ENCODE results near the gene PNPLA5.
A peak's percentile ranks its signal among the peaks of the same experiment; 100 is the strongest.

PNPLA5 gene

DNA sequence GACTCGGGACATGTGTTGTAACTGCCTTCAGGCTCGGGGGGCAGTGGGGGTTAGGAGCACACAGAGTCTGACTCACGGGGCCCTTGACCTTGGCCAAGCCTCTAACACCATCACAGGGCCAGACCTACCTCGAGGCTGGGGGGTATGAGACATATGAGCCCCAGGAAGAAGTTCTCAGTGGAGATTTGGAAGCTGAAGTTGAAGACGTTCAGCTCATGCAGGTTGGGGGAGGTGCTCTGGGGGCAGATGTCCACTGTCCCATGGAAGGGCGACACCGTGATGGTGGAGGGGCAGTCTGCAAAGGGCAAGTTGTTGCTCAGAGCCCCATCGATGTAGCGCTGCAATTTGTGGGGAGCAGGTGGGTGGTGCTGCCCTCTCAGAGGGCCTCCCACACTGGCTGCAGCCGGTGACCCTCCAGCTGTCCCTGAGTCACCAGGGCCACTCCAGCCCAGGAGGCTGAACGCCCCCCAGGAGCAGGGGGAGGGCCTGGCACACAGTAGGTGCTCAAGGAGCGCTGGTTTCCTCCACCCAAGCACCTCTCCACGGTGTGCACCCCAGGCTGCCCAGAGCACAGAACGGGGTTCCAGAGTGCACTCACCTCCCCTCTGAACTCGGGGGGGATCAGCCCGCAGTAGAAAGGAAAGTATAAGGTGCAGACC lies 2.5 kb downstream of the PNPLA5 start:
- H3K27ac Mint-ChIP-seq = no peak overlapping the region
- H3K4me3 Mint-ChIP-seq = no peak overlapping the region
- peaks cover 5% of the 10 kb centered on the region for H3K4me1 Mint-ChIP-seq
- no peak for DNase-seq (ENCODE audit: low spot score in 2 of 2)
- no peaks in the 10 kb centered on the region for H3K9me3 Mint-ChIP-seq
- no peaks in the 10 kb centered on the region for H3K36me3 Mint-ChIP-seq
- no peak for ATAC-seq

DNA sequence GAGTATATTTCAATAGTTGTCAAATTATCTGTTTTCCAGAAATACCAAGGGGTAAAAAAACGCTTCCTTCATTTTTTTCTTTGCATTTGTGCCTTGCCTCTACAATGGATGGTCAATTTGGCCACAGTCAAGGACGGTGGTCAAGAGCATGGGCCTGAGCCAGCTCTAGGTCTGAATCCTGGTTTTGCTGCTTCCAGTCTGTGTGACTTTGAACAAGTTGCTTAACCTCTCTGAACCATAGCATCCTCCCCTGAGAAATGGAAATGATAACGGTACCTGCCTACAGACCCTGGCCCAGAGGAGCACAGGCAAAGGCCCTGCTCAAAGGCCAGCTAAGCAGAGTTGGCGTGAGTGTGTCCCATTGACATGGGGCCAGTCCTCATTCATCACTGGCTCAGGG lies 3.1 kb downstream of the PNPLA5 start:
- Mint-ChIP-seq H3K36me3 (no peaks in the 10 kb centered on the region), H3K27ac (no peak overlapping the region), H3K9me3 (no peaks in the 10 kb centered on the region), H3K4me3 (no peak overlapping the region), H3K4me1 (peaks cover 5% of the 10 kb centered on the region)
- DNase-seq (ENCODE audit: low spot score in 2 of 2) = no peak
- no peak for ATAC-seq

DNA sequence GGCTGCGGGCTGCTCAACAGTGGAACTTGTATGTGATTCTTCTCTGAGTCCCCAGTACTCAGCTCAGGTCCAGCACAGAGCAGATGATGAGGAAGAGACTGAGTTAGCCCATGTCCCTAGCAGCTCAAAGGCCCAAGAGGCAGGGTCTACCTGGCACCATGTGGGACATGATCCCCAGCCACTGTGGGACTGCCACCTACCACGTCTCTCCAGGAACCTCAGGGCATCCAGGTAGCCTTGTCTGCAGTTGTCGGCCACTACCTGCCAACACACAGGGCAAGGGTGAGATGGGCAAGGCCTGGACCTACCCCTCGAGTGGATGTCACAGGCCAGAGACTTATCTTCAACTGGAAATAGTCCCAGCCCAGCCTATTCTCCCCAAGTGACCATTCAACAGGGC lies 4.4 kb downstream of the PNPLA5 start:
- no peak overlapping the region for H3K4me3 Mint-ChIP-seq
- no peaks in the 10 kb centered on the region for H3K9me3 Mint-ChIP-seq
- ATAC-seq (no peak), DNase-seq (ENCODE audit: low spot score in 2 of 2) (no peak)
- no peaks in the 10 kb centered on the region for H3K36me3 Mint-ChIP-seq
- H3K4me1 Mint-ChIP-seq = peaks cover 17% of the 10 kb centered on the region
- H3K27ac Mint-ChIP-seq = no peak overlapping the region

- Mint-ChIP-seq H3K27ac (no peak overlapping the region), H3K4me3 (no peak overlapping the region), H3K9me3 (no peaks in the 10 kb centered on the region), H3K36me3 (no peaks in the 10 kb centered on the region), H3K4me1 (peaks cover 17% of the 10 kb centered on the region)
- ATAC-seq = no peak
- DNase-seq (ENCODE audit: low spot score in 2 of 2) = no peak
Measured at GRCh38 chr22:43886231-43886630, 5.6 kb downstream of the PNPLA5 start.

DNA sequence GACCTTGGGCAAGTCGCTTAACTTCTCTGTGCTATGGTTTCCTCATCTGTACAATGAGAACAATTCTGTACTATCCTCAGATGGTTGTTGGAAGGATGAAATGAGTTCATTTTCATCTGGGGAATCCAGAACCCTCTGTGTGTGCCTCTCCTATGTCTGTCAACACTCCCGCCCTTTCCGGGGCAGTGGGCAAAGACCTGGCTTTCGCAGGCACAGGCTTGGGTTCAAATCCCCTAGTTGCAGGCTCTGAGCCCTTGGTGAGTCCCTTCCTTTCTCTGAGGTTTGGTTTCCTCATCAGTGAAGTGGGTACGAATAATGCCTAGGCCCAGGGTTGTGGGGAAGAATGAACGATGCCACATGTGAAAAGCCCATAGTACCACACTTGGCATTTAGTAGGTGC lies 6.0 kb downstream of the PNPLA5 start:
- no peak overlapping the region for H3K27ac Mint-ChIP-seq

GRCh38 chr22:43885319-43885671 lies 6.5 kb downstream of the PNPLA5 start:
- no peaks in the 10 kb centered on the region for H3K9me3 Mint-ChIP-seq
- ATAC-seq (no peak), DNase-seq (ENCODE audit: low spot score in 2 of 2) (no peak)
- no peak overlapping the region for H3K4me3 Mint-ChIP-seq
- no peak overlapping the region for H3K27ac Mint-ChIP-seq
- H3K36me3 Mint-ChIP-seq = no peaks in the 10 kb centered on the region
- peaks cover 17% of the 10 kb centered on the region for H3K4me1 Mint-ChIP-seq

More for the DNA sequence above, 6.0 kb downstream of the PNPLA5 start:
- Mint-ChIP-seq H3K4me3 (no peak overlapping the region), H3K9me3 (no peaks in the 10 kb centered on the region), H3K4me1 (peaks cover 17% of the 10 kb centered on the region), H3K36me3 (no peaks in the 10 kb centered on the region)
- ATAC-seq = no peak
- no peak for DNase-seq (ENCODE audit: low spot score in 2 of 2)

GRCh38 chr22:43884600-43885318 lies 7.1 kb downstream of the PNPLA5 start:
- Mint-ChIP-seq H3K4me3 (no peak overlapping the region), H3K27ac (no peak overlapping the region), H3K9me3 (no peaks in the 10 kb centered on the region), H3K4me1 (peaks cover 17% of the 10 kb centered on the region), H3K36me3 (no peaks in the 10 kb centered on the region)
- DNase-seq (ENCODE audit: low spot score in 2 of 2) (peak; percentile 58 to 75), ATAC-seq (no peak)

- H3K36me3 Mint-ChIP-seq = no peaks in the 10 kb centered on the region
- DNase-seq (ENCODE audit: low spot score in 2 of 2) (no peak), ATAC-seq (no peak)
- H3K27ac Mint-ChIP-seq = no peak overlapping the region
- no peaks in the 10 kb centered on the region for H3K9me3 Mint-ChIP-seq
- no peak overlapping the region for H3K4me3 Mint-ChIP-seq
- peaks cover 17% of the 10 kb centered on the region for H3K4me1 Mint-ChIP-seq
Measured at GRCh38 chr22:43883719-43884415, 7.9 kb downstream of the PNPLA5 start.

GRCh38 chr22:43883012-43883661 lies 8.7 kb downstream of the PNPLA5 start:
- no peaks in the 10 kb centered on the region for H3K36me3 Mint-ChIP-seq
- no peaks in the 10 kb centered on the region for H3K9me3 Mint-ChIP-seq
- H3K27ac Mint-ChIP-seq = no peak overlapping the region
- peak; percentile 70 for ATAC-seq
- H3K4me3 Mint-ChIP-seq = no peak overlapping the region
- H3K4me1 Mint-ChIP-seq = peaks cover 17% of the 10 kb centered on the region
- peak; percentile 40 to 70 for DNase-seq (ENCODE audit: low spot score in 2 of 2)

GRCh38 chr22:43882122-43882767 lies 9.6 kb downstream of the PNPLA5 start:
- Mint-ChIP-seq H3K4me1 (peaks cover 17% of the 10 kb centered on the region), H3K9me3 (no peaks in the 10 kb centered on the region), H3K27ac (no peak overlapping the region), H3K4me3 (no peak overlapping the region), H3K36me3 (no peaks in the 10 kb centered on the region)
- no peak for DNase-seq (ENCODE audit: low spot score in 2 of 2)
- no peak for ATAC-seq

- peaks cover 17% of the 10 kb centered on the region for H3K4me1 Mint-ChIP-seq
- H3K4me3 Mint-ChIP-seq = no peak overlapping the region
- no peaks in the 10 kb centered on the region for H3K36me3 Mint-ChIP-seq
- H3K27ac Mint-ChIP-seq = no peak overlapping the region
- ATAC-seq (no peak), DNase-seq (ENCODE audit: low spot score in 2 of 2) (no peak)
- H3K9me3 Mint-ChIP-seq = no peaks in the 10 kb centered on the region
Measured at GRCh38 chr22:43881091-43882061, 10.4 kb downstream of the PNPLA5 start.

DNA sequence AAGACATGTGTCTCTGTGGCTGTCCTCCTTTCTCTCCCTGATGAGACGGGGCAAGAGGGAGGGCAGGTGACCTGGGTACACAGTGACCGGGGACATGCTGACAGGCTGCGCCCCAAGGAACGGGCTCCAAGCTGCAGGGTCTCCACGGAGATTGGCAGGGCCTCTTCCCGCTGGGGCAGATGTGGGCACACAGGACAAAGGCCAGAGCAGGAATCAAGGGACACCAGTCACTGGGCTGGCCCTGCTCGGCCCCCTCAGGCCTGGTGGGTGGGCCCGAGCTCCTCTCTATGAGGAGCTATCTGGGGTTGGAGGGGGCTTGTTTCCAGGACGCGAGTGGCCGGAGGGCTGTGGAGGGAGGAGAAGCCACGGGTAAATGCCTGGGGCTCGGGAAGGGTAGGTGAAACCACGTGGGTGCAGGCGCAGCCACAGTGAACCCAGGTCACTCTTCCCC lies 11.2 kb downstream of the PNPLA5 start:
- Mint-ChIP-seq H3K4me3 (no peak overlapping the region), H3K36me3 (no peaks in the 10 kb centered on the region), H3K4me1 (peaks cover 17% of the 10 kb centered on the region), H3K9me3 (no peaks in the 10 kb centered on the region), H3K27ac (no peak overlapping the region)
- no peak for DNase-seq (ENCODE audit: low spot score in 2 of 2)
- ATAC-seq = no peak

DNA sequence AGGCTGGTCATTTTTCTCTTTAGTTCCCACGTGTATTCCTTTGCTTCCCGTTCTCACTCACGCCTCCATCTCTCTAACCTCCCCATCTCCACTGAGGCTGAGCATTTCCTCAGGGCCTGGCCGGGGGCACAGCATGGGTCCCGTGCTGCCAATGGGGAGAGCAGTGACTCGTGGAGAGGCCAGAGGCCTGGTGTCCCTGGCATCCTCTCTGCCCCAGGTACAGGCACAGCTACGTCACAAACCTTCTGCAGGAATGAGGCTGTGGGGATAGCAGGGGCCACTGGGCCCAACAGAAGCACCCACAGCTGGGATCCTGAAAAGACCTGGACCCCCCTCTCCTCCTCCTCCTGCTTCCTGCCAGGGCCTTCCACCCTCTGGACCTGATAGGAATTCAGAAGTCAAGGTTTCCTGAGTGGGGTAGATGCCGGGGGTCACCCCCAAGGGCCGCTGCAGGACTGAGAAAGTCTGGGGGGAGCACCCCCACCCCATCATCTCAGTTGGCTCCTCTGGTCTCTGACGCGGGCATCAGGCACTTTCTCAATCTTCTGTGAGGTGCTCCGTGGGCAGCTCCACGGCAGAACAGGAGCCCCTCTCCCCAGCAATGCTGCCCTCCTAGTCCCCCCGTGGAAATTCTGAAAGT lies 11.8 kb downstream of the PNPLA5 start:
- Mint-ChIP-seq H3K27ac (no peak overlapping the region), H3K4me1 (peaks cover 17% of the 10 kb centered on the region), H3K9me3 (no peaks in the 10 kb centered on the region), H3K36me3 (no peaks in the 10 kb centered on the region), H3K4me3 (no peak overlapping the region)
- DNase-seq (ENCODE audit: low spot score in 2 of 2) = no peak
- ATAC-seq = no peak
